PC-9 (cell line): ENCODE measurements around the gene MYMK. TPM values are rescaled to one million over a fixed set of nuclear protein-coding genes. Genes with fewer than 3 reads are reported as not detected.

Experiments
- BruUV-seq: library from RNA; stranded (reverse); fragments of 400-500 nt; replicated peaks from 2 replicates; lab custom pipeline; 2021; lab: Mats Ljungman, UMichigan
- CTCF ChIA-PET: fragments of 300-600 bp; sonication (Branson Sonifier 250); formaldehyde crosslinking; loops from one replicate; lab custom pipeline; 2022; ENCODE audit warnings: antibody characterized with exemption; lab: Charles Lee
- POLR2A ChIA-PET: fragments of 300-600 bp; sonication (Branson Sonifier 250); formaldehyde crosslinking; loops from one replicate; lab custom pipeline; 2022; ENCODE audit warnings: antibody characterized with exemption; ENCODE audit not compliant: unreplicated experiment; lab: Charles Lee
- DNase-seq, 2 experiments: peaks; one replicate each; pipeline versions ENCODE4 v3.0.0 to v3.0.0-alpha.2; 2015 to 2022; ENCODE audit warnings: mixed read lengths in 1 of 2
- H2AFZ ChIP-seq: fragments of 200-600 bp; sonication (generic); 2 replicates; pipeline ENCODE4 v1.8.1; 2017; ENCODE audit warnings: antibody characterized with exemption
- H3F3A ChIP-seq: fragments of 200-600 bp; sonication (generic); 2 replicates; pipeline ENCODE4 v1.8.1; 2017; ENCODE audit warnings: antibody characterized with exemption, mild to moderate bottlenecking, low read depth; ENCODE audit not compliant: insufficient read depth
- H3K27ac ChIP-seq: fragments of 200-600 bp; sonication (generic); 2 replicates; pipeline ENCODE4 v1.6.1; 2016; ENCODE audit warnings: mixed run types
- H3K27me3 ChIP-seq: fragments of 200-600 bp; sonication (generic); 2 replicates; pipeline ENCODE4 v1.6.1; 2016; ENCODE audit warnings: low read depth, mixed run types; ENCODE audit not compliant: insufficient read depth
- H3K36me3 ChIP-seq: fragments of 200-600 bp; sonication (generic); 2 replicates; pipeline ENCODE4 v1.6.1; 2016; ENCODE audit warnings: low read depth, mixed run types
- H3K4me1 ChIP-seq: fragments of 200-600 bp; sonication (generic); replicated peaks from 2 replicates; pipeline ENCODE4 v1.6.1; 2016; ENCODE audit warnings: mixed run types; ENCODE audit not compliant: insufficient read depth
- H3K4me2 ChIP-seq: fragments of 200-600 bp; sonication (generic); 2 replicates; pipeline ENCODE4 v1.6.1; 2017; ENCODE audit warnings: mixed run types
- H3K4me3 ChIP-seq: fragments of 200-600 bp; sonication (generic); 2 replicates; pipeline ENCODE4 v1.6.1; 2016; ENCODE audit warnings: mixed run types
- H3K79me2 ChIP-seq: fragments of 200-600 bp; sonication (generic); 2 replicates; pipeline ENCODE4 v1.6.1; 2017; ENCODE audit warnings: low read depth, mixed run types
- H3K9me2 ChIP-seq: fragments of 200-600 bp; sonication (generic); 2 replicates; pipeline ENCODE4 v1.8.1; 2017; ENCODE audit warnings: mild to moderate bottlenecking; ENCODE audit not compliant: insufficient read depth
- H3K9me3 ChIP-seq: fragments of 200-600 bp; sonication (generic); 2 replicates; pipeline ENCODE4 v1.8.1; 2016; ENCODE audit warnings: low read depth; ENCODE audit not compliant: insufficient read depth
- H4K20me1 ChIP-seq: fragments of 200-600 bp; sonication (generic); 2 replicates; pipeline ENCODE4 v1.8.1; 2017; ENCODE audit not compliant: insufficient read depth
- EZH2 ChIP-seq: fragments of 200-600 bp; sonication (generic); IDR thresholded peaks from 2 replicates; pipeline ENCODE4 v1.8.0; 2017; ENCODE audit warnings: antibody characterized with exemption, low read depth
- intact Hi-C: fragments of 100-400 bp; cut with micrococcal nuclease; formaldehyde crosslinking; loops from one replicate; pipeline ENCODE4 v1.10.0; 2022; ENCODE audit not compliant: unreplicated experiment
- total RNA-seq: library from RNA; stranded (reverse); gene quantifications from 2 replicates; pipeline ENCODE4 v1.2.3, GENCODE V29; 2021
- TF ChIP-seq, protein P1 (sequence below): fragments of 200-600 bp; sonication (generic); conservative IDR thresholded peaks from 2 replicates; pipeline ENCODE4 v1.6.1; 2017; ENCODE audit warnings: mixed run types, antibody characterized with exemption, mild to moderate bottlenecking, moderate library complexity

The MYMK gene
- total RNA-seq, 1 experiment from 2014 or later: not detected

DNA sequence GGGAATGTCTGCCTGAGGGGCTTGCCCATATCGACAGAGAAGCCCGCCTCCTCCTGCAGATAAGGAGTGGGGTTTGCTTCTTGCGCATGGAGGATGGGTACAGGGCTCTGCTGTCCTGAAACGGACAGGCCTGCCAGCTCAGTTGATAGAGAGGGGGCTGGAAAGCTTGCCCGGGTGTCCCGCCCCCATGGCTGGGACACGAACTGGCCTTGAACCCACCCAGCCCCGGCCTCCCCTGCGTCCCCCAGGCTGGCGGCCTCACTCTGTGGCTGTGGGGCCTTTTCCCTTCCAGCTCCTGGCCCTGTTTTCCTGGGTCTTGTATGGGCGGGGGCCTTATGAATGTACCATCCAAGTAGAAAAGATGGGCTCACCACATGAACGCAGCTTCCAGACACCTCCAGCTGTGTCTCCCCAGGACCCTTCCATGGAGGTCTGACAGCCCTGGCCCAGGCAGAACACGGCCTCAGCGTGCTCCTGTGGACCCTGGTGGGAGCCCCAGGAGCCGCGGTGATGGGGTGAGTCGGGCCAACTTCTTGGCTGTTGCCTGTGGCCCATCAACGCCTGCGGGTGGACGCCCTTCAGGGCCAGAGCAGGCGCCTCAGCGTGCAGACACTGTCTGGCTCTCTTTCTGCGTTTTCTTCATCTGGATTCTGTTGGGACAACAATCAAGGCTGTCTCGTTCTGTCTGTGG, 30.0 kb downstream of the MYMK start:
- H3K9me3 ChIP-seq: no peaks in the 10 kb centered on the region
- no peaks in the 10 kb centered on the region for H3K79me2 ChIP-seq
- ChIA-PET CTCF (no interaction called here), POLR2A (interaction anchor here (0.6 kb wide), 1 partner anchor 45 kb away, joined by 3 read pairs; no protein-coding TSS in a partner anchor)
- no peak overlapping the region for H3K4me2 ChIP-seq
- no peak for TF ChIP-seq EZH2
- TF ChIP-seq, protein P1, sequence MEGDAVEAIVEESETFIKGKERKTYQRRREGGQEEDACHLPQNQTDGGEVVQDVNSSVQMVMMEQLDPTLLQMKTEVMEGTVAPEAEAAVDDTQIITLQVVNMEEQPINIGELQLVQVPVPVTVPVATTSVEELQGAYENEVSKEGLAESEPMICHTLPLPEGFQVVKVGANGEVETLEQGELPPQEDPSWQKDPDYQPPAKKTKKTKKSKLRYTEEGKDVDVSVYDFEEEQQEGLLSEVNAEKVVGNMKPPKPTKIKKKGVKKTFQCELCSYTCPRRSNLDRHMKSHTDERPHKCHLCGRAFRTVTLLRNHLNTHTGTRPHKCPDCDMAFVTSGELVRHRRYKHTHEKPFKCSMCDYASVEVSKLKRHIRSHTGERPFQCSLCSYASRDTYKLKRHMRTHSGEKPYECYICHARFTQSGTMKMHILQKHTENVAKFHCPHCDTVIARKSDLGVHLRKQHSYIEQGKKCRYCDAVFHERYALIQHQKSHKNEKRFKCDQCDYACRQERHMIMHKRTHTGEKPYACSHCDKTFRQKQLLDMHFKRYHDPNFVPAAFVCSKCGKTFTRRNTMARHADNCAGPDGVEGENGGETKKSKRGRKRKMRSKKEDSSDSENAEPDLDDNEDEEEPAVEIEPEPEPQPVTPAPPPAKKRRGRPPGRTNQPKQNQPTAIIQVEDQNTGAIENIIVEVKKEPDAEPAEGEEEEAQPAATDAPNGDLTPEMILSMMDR: no peak
- H2AFZ ChIP-seq: no peak overlapping the region
- peaks cover 8% of the 10 kb centered on the region for H3F3A ChIP-seq
- H3K9me2 ChIP-seq: no peaks in the 10 kb centered on the region
- H3K27me3 ChIP-seq: peaks cover 82% of the 10 kb centered on the region
- no peaks in the 10 kb centered on the region for H4K20me1 ChIP-seq
- no TSS peak for BruUV-seq
- H3K4me1 ChIP-seq: no peaks in the 10 kb centered on the region
- no peak overlapping the region for H3K27ac ChIP-seq
- intact Hi-C loops: no loop called here
- no peak for DNase-seq
- no peaks in the 10 kb centered on the region for H3K36me3 ChIP-seq
- H3K4me3 ChIP-seq: no peak overlapping the region

DNA sequence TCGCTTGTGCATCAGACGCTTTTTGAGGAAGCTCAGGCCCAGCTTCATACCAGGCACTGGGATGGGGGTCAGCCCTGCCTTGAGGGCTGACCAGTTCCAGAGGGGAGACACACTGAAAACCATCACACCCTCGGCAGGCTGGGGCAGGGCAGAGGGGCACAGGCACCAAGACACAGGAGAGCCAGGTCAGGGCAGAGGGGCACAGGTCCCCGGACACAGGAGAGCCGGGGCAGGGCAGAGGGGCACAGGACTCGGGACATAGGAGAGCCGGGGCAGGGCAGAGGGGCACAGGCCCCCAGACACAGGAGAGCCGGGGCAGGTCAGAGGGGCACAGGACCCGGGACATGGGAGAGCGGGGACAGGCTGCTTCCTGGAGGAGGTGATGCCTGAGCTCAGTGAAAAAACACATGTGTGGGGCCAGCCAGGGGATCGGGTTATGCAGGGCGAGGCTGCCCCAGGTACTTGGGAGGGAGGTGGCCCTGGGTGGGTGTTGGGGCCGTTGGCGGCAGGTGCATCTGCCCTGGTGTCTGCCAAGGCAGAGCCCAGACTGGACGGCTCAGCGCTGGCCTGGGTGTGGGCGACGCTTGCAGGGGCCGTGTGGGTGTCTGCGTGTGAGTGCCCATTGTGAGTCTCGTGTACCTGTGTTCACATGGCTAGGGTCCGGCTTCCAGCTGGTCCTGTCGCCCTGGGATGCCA, 30.8 kb downstream of the MYMK start:
- no peak overlapping the region for H2AFZ ChIP-seq
- H4K20me1 ChIP-seq: no peaks in the 10 kb centered on the region
- no peaks in the 10 kb centered on the region for H3K4me1 ChIP-seq
- H3F3A ChIP-seq: peaks cover 8% of the 10 kb centered on the region
- H3K9me2 ChIP-seq: no peaks in the 10 kb centered on the region
- H3K4me2 ChIP-seq: no peak overlapping the region
- H3K27me3 ChIP-seq: peaks cover 82% of the 10 kb centered on the region
- no TSS peak for BruUV-seq
- H3K27ac ChIP-seq: no peak overlapping the region
- no peaks in the 10 kb centered on the region for H3K36me3 ChIP-seq
- intact Hi-C loops: no loop called here
- H3K4me3 ChIP-seq: no peak overlapping the region
- H3K9me3 ChIP-seq: no peaks in the 10 kb centered on the region
- ChIA-PET CTCF (no interaction called here), POLR2A (interaction anchor here (0.6 kb wide), 1 partner anchor 44 kb away, joined by 3 read pairs; no protein-coding TSS in a partner anchor)
- no peaks in the 10 kb centered on the region for H3K79me2 ChIP-seq
- TF ChIP-seq EZH2: no peak
- TF ChIP-seq, protein P1: no peak
- DNase-seq: no peak

DNA sequence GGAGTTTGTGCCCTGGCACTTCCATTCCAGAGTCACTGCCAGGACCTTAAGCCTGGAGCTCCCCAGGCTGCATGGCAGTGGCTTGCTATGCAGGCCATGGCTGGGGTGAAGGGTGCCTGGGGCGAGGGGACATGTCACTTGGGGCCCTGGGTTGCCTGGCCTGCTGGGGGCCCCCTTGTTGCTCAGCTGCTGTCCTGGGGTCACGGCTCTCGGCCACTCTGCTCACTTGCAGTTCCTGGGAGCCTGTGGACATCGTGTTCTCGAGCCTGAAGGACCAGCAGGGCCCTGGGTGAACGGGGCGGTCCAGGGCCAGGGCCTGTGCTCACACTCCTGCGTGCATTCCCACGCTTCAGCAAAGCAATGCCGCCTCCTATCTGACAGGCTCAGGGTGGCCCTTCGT, 31.3 kb downstream of the MYMK start:
- peaks cover 8% of the 10 kb centered on the region for H3F3A ChIP-seq
- no peak overlapping the region for H3K27ac ChIP-seq
- H4K20me1 ChIP-seq: no peaks in the 10 kb centered on the region
- no TSS peak for BruUV-seq
- no peaks in the 10 kb centered on the region for H3K4me1 ChIP-seq
- no peak overlapping the region for H2AFZ ChIP-seq
- POLR2A ChIA-PET: no interaction called here
- H3K4me3 ChIP-seq: no peak overlapping the region
- H3K9me2 ChIP-seq: no peaks in the 10 kb centered on the region
- H3K4me2 ChIP-seq: no peak overlapping the region
- H3K27me3 ChIP-seq: peaks cover 81% of the 10 kb centered on the region
- H3K79me2 ChIP-seq: no peaks in the 10 kb centered on the region
- no peak for DNase-seq
- H3K36me3 ChIP-seq: no peaks in the 10 kb centered on the region
- TF ChIP-seq, protein P1: no peak
- TF ChIP-seq EZH2: no peak
- CTCF ChIA-PET: no interaction called here
- intact Hi-C loops: no loop called here
- no peaks in the 10 kb centered on the region for H3K9me3 ChIP-seq
